Measurements from ENCODE around the gene SMIM21.

SMIM21 gene

DNA sequence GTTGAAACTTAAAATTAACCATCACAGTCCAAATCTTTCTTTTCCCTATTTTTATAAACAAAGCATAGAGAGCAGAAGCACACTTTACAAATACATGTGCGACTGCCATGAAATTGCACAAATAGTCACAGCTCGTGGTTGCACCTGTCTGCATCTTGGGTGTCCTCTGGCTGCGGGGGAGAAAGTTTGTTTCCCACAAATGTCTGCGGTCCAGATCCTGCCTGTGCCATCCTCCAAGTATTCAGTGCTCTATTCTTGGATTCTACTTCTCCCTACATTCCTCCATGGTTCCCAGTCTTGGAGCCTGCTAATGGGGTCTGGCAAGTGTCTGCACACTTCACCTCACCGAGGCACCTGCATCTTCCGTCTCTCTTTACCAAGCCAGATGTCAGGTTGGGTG is 52.2 kb downstream of the SMIM21 start:
- no peak for DNase-seq

DNA sequence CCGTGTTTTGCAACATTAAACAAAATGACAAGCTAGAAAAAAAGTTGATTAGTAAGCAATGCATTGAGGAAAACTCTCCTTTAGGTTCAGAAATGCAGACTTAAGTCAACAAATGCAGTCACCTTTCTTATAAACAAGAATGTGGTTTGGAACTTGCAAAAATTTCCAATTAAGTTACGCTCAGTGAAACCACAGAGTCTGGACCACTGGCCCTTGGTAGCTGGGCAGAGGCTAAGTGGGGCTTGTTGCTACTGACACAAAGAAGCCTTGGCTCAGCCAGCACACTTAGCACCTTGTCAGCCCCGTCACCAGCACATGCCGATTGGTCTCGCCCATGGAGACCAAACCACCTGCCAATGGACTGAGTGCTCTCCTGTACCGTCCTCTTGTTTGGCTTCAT is 53.0 kb downstream of the SMIM21 start:
- DNase-seq, result no peak

DNA sequence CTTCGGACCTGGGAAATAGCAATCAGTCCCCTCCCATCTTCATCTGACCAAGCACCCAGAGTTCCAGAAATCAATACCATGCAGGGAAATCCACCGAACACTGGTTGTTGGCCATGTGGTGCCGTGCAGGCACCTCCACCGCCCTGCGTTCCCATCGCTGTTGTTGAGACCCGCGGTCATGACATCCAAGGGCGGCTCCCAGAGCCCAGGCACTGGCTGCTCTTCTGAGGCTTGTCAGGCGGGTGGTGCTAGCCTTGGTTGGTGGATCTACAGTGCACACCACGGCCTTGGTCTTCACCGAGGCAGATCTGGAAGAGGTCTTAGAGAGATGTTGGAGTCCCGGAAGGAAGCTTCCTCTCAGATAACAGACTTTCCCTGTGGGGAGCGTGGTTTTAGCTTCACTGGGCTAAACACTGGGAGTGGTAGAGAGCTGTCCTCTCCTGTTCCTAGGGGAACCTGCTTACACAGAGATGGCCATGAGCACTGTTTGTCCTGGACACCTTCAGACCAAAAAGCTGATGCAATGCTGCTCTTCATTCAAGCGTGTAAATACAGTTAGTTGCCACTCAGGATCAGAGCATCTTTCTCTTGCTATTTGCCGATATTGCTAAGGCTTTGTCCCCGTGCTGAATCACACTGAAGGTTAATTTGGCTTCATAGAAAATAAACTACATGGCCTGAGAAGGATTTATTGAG is 58.3 kb downstream of the SMIM21 start:
- DNase-seq, result no peak

DNA sequence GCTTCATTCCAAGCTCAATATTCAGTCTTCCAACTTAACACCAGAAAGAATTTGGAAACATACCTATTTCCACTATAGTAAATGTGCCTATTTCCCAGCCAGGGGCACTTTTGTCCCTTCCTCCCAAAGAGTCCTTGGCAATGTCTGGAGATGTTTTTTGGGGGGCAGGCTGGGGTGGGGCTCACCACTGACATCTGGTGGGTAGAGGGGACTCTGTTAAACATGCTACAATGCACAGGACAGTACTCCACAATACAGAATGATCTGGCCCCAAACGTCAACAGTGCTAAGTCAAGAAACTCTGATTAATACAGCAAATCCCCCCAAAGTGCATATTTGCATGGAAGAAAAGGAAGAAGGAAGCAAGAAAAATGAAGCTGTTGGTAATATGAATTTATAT is 61.7 kb downstream of the SMIM21 start:
- no peak for DNase-seq

DNA sequence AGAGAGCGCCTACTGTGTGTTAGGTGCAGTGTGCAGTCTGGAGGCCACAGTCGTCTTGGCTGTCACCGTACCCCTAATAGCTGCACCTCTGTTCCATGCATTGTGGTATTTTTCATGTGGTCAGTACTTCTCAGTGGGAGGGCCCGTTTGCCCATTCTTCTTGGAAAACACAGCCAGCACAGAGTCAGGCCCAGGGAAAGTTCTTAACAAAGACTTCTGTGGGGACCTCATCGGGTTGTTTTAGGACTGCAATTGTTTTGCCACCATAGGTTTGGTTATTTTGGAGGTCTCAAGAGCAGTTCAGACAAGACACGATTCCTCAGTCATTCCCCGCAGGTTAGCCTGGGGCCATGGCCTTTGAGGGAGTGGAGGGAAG is 62.3 kb downstream of the SMIM21 start:
- DNase-seq, result no peak

DNA sequence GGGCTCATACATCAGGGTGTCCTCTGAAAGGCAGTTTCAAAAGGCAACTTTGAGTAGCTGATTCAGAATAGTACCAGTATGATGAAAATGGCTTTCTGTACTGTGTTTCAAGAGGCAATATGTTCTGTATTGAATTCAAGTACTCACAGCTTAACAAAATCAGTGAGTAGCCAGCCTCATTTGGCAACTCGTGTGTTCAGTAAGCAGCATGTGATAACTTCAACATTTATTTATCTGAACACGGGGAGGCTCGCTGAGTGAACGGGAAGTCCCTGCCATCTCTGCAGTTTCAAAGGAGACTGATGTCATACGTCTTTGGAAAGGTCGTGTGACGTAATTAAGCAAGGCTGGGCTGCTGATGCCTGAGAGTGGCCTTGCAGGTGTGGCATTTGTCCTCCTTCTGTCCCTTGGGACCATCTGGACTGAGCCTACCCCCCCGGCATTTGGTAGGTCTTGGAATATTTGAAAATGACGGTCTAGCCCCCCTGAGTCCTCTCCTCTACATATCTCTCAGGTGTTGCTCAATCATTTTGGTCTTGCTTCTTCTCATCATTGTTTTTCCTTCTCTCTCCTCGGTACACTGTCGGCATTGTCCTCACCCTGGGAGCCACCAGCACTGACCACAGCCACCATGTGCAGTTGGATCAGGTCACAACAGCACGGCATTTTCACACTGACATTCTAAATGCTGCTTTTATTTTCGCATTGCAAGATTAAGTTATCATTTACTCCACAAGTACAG is 62.8 kb downstream of the SMIM21 start:
- DNase-seq, result peak; percentile 13 to 49

DNA sequence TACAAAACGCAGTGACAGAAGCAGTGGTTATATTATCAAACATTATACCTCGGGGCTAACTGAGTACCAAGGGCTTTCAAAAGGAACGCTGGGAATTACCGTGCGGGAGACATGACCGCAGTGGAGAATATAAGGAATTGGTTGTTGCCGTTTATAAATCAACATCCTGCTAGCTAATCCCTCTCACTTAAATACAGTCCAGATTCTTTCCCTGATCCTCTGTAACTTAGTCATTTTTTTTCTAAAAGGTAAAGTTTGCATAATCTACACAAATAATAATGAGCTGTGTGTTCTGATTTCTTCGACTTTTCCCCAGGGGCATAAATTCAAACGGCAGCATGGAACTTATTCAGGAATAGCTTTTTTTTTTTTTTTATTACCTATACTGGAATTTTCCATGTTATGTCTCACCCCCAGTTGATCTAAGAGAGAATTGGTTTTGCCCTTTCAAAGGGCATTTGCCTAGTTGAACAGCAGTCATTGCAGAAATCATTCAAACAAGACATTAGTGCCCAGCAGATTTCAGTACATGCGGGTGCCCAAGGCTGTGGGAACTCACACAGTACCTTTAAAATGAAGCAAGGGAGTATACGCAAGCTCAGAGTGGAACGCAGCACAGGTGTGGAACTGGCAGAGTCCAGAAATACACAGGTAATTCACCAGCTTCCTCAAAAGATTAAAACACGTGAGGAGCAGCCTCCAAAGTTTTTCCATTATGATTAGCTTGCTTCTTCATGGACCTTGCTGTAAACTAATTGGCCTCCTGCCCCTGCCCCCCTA is 63.9 kb downstream of the SMIM21 start:
- DNase-seq, result no peak

DNA sequence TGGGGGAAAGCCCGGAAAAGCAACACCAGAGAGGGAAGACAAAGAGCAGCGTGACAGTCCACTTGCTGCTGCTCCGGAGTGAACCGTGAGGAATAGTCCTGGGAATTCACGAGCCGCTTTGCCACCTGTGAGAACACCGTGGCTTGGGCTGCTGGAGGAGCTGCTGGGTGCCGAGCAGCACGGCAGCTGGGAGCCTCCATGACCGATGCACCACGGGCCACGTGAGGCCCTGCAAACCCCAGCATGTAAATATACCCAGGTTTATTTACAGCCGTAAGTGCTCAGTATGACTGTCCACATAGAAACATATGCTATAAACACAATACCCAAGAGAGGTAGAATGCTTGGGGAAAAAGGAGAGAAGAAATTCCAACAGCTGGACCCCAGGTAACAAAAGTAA is 65.1 kb downstream of the SMIM21 start:
- no peak for DNase-seq

DNA sequence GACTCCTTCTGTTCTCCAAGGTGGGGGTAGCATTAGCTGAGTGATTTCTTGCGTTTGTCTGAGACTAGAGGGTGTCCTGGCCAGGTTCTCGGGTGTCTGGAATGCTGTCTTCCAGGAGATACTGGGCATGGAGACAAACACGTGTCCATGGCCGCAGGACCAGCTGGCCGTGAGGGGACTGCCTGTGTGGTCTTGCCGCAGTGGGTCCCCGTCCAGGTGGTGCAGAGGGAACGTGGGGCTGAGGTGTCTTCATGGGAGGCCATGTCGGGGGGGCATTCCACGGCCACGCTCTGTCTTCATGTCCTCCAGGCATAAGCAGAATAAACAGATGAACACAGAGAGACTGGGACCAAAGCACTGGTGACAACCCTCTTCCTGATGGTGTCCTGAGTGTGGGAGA is 66.6 kb downstream of the SMIM21 start:
- DNase-seq, result no peak

DNA sequence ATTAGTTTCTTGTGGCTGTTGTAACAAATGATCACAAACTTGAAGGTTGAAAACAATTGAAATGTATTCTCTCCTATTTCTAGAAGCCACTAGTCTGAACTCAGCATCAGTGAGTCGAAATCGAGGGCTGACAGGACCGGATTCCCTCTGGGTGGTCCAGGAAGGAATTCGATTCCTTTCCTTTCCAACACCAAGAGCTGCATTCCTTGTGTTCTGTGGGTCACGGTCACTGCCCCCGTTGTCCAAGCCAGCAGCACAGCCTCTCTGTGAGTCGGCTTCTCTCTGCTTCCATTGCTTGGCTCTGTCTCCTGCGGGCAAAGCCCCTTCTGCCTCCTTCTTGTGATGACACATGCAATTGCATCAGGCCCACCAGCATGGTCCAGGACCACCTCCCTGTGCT is 67.3 kb downstream of the SMIM21 start:
- DNase-seq, result no peak

All from SHP77 (cell line).